Common myeloid progenitor, CD34-positive (primary cell): ENCODE results near the gene ZRANB3.

Experiments used
- CTCF ChIA-PET: fragments of 350-600 bp; sonication (Branson Sonifier 250); formaldehyde crosslinking; loops from one replicate; lab custom pipeline; 2021; ENCODE audit warnings: antibody characterized with exemption; lab: Charles Lee
- POLR2A ChIA-PET: fragments of 350-600 bp; sonication (Branson Sonifier 250); formaldehyde crosslinking; loops from one replicate; lab custom pipeline; 2021; ENCODE audit warnings: antibody characterized with exemption; lab: Charles Lee
- DNase-seq, 3 donors: peaks; one replicate each; pipeline versions ENCODE4 v3.0.0 to v3.0.0-alpha.2; 2013
- H3K27ac ChIP-seq, 2 experiments: 1 replicate in 1 of 2; 2 replicates in 1 of 2; pipeline ENCODE4 v1.7.0; 2013; ENCODE audit warnings: inconsistent platforms in 2 of 2, low read length in 2 of 2, mild to moderate bottlenecking in 2 of 2, low read depth in 1 of 2, moderate library complexity in 1 of 2; ENCODE audit not compliant: severe bottlenecking in 2 of 2, insufficient read depth in 1 of 2, poor library complexity in 1 of 2
- H3K27me3 ChIP-seq, 5 experiments: replicated peaks in 2 of 5; 1 replicate in 3 of 5; 2 replicates in 2 of 5; pipeline versions ENCODE4 v1.6.1 to v1.7.0; 2013; ENCODE audit warnings: low read length in 4 of 5, mild to moderate bottlenecking in 2 of 5, moderate library complexity in 2 of 5, inconsistent platforms in 1 of 5; ENCODE audit not compliant: insufficient read depth in 5 of 5, control insufficient read depth in 4 of 5
- H3K36me3 ChIP-seq, 4 experiments: 1 replicate in 2 of 4; 2 replicates in 2 of 4; pipeline versions ENCODE4 v1.6.1 to v1.7.0; 2013; ENCODE audit warnings: low read length in 3 of 4, control low read depth in 1 of 4, mild to moderate bottlenecking in 1 of 4; ENCODE audit not compliant: control insufficient read depth in 4 of 4, insufficient read depth in 4 of 4
- H3K4me1 ChIP-seq, 4 experiments: 1 replicate in 3 of 4; 2 replicates in 1 of 4; pipeline versions ENCODE4 v1.6.1 to v1.7.1; 2013; ENCODE audit warnings: low read length in 3 of 4, mild to moderate bottlenecking in 3 of 4, control low read depth in 1 of 4, inconsistent platforms in 1 of 4, moderate library complexity in 1 of 4; ENCODE audit not compliant: control insufficient read depth in 4 of 4, insufficient read depth in 4 of 4; ENCODE audit errors: control extremely low read depth in 1 of 4
- H3K4me3 ChIP-seq, 7 experiments: 1 replicate in 4 of 7; 2 replicates in 3 of 7; pipeline versions ENCODE4 v1.5.1 to v1.7.0; 2013; ENCODE audit warnings: mild to moderate bottlenecking in 7 of 7, low read length in 6 of 7, moderate library complexity in 6 of 7, inconsistent platforms in 2 of 7, low read depth in 2 of 7, control low read depth in 1 of 7; ENCODE audit not compliant: insufficient read depth in 4 of 7, control insufficient read depth in 1 of 7; ENCODE audit errors: extremely low read depth in 1 of 7
- H3K9me3 ChIP-seq, 5 experiments: 1 replicate in 4 of 5; 2 replicates in 1 of 5; pipeline versions ENCODE4 v1.6.1 to v1.7.1; 2013; ENCODE audit warnings: low read length in 4 of 5, mild to moderate bottlenecking in 2 of 5, inconsistent platforms in 1 of 5, low read depth in 1 of 5, moderate library complexity in 1 of 5; ENCODE audit not compliant: control insufficient read depth in 4 of 5, insufficient read depth in 2 of 5; ENCODE audit errors: control extremely low read depth in 1 of 5
- WGBS: methylation state at CpG from one replicate; pipeline ENCODE4 v1.1.5; 2013; ENCODE audit not compliant: insufficient coverage; 5-methylcytosine and 5-hydroxymethylcytosine counted together

The ZRANB3 gene

DNA sequence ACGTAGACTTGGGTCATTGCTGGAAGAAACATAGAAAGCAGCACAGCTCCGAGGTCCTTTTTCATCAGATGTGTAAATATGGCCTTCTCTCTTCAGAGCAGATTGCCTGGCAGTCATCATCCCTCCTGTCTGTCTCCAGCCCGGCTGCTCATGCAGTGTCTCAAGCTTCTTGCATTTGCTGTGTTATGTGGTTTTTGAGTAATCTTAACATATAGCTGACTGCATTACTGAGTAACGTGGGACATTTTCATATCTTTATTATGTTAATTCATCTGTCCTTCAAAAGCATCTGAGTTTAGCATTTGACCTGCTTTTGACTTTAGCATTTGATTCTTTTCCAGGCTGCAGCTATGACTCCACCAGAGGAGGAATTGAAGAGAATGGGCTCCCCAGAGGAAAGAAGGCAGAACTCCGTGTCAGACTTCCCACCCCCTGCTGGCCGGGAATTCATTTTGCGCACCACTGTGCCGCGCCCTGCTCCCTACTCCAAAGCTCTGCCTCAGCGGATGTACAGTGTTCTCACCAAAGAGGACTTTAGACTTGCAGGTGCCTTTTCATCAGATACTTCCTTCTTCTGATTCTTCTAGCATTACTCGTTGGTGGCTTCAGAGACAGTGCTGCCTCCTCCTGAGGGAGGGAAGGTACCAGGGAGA, 362.7 kb downstream of the ZRANB3 start:
- 95% methylated on average over 7 of the region's 11 CpGs for WGBS
- Histone ChIP-seq H3K36me3 (peaks cover 19 to 80% (median 44%) of the 10 kb centered on the region in 4 experiments), H3K27ac (no peak overlapping the region), H3K4me1 (no peaks in the 10 kb centered on the region), H3K27me3 (no peaks in the 10 kb centered on the region), H3K4me3 (no peak overlapping the region), H3K9me3 (no peaks in the 10 kb centered on the region)
- ChIA-PET CTCF (interaction anchor here (1.0 kb wide), 1 partner anchor 9 kb away, joined by 3 read pairs; no protein-coding TSS in a partner anchor), POLR2A (no interaction called here)
- DNase-seq = no peak

DNA sequence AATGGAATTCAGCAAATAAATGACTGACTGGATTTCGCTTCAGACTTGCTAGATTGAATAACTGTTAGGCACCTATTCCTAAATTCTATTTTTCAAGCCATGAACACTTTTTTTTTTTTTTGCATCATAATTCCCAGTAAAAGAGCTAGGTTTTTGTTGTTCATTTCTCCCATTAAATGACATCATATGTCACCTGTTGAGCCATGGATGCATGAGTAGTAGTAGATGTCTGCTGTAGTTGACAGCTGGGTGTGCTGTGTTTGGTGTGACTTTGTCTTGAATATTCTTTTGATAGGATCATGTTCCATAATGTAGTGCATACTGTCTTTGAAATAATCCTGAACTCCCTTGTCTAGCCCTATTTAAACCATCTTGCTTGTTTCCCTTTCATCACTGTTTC, 363.7 kb downstream of the ZRANB3 start:
- Histone ChIP-seq H3K36me3 (peaks cover 23 to 83% (median 46%) of the 10 kb centered on the region in 4 experiments), H3K9me3 (no peaks in the 10 kb centered on the region), H3K4me3 (no peak overlapping the region), H3K27ac (no peak overlapping the region), H3K27me3 (no peaks in the 10 kb centered on the region), H3K4me1 (no peaks in the 10 kb centered on the region)
- no peak for DNase-seq
- WGBS = no CpG with 5 or more reads among the region's 1 CpG
- ChIA-PET CTCF (interaction anchor here (1.0 kb wide), 2 partner anchors 8 to 272 kb away, joined by 3 read pairs; no protein-coding TSS in a partner anchor), POLR2A (interaction anchor here (0.7 kb wide), 1 partner anchor 99 kb away, joined by 4 read pairs; no protein-coding TSS in a partner anchor)

DNA sequence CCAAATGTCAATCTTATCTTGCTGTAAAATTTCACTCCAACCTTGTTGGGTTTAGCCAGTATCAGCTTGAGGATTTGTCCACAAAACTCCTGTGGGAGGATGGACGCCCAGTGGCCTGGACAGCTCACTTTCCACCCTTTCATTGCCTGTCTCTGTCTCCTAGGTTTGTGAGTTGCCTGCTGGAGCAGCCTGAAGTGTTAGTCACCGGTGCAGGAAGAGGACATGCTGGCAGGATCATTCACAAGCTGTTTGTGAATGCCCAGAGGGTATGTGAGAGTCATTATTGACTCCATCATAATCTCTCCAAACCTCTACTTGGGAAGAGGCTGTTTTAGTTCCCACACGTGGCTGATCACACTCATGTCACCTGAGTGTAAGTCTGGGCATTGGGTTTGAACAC, 366.6 kb downstream of the ZRANB3 start:
- peaks cover 0 to under 1% (median 0%) of the 10 kb centered on the region in 5 experiments for H3K9me3 ChIP-seq
- no peaks in the 10 kb centered on the region for H3K4me1 ChIP-seq
- CTCF ChIA-PET = interaction anchor here (0.9 to 1.1 kb wide), 3 partner anchors 19 to 545 kb away, joined by 3 to 4 read pairs (median 3); no protein-coding TSS in a partner anchor
- H3K27ac ChIP-seq = no peak overlapping the region
- 95% methylated on average over 3 of the region's 3 CpGs for WGBS
- POLR2A ChIA-PET = no interaction called here
- no peak for DNase-seq
- H3K4me3 ChIP-seq = no peak overlapping the region
- H3K27me3 ChIP-seq = no peaks in the 10 kb centered on the region
- peaks cover 21 to 67% (median 40%) of the 10 kb centered on the region in 4 experiments for H3K36me3 ChIP-seq

DNA sequence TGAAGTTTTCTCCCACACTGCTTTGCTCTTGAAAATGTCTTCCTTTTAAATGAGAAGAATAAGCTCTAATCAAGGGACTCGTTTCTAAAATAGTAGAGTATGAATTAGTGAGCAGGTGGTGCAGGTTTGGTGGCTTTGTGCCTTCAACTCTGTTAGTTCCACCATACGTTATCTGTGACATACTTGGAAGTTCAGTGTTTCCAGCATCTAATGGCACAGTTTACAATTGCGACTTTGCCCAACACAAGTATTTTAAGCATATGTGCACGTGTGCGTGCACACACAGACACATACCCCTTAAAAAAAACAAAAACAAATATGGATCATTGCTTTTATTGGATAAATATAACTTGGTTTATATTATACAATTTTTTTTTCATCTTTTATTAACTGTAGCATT, 367.1 kb downstream of the ZRANB3 start:
- Histone ChIP-seq H3K9me3 (peaks cover 0 to 3% (median 0%) of the 10 kb centered on the region in 5 experiments), H3K4me1 (no peaks in the 10 kb centered on the region), H3K36me3 (peaks cover 22 to 67% (median 41%) of the 10 kb centered on the region in 4 experiments), H3K27ac (no peak overlapping the region), H3K4me3 (no peak overlapping the region), H3K27me3 (no peaks in the 10 kb centered on the region)
- no CpG with 5 or more reads among the region's 5 CpGs for WGBS
- DNase-seq = no peak
- CTCF ChIA-PET = interaction anchor here (0.9 to 1.1 kb wide), 3 partner anchors 18 to 545 kb away, joined by 3 to 4 read pairs (median 3); no protein-coding TSS in a partner anchor
- POLR2A ChIA-PET = no interaction called here

DNA sequence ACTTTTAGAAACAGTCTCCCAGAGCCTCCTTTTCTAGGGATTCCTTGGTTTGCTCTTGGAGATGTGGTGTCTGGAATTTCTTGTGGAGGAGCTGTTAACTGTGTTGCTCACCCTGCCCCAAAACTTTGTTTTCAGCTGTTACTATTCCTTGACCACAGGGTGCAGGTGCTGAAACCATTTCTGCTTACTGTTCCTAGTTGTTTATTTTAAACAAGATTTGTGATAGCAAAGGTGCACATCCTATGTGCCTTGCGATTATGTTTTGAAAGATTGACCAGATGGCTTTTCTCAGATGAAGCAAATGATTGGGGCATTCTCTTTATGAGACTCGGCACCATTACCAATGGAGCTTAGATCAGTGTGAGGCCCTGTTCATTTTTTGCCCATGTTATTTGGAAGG, 367.7 kb downstream of the ZRANB3 start:
- POLR2A ChIA-PET = no interaction called here
- WGBS = 100% methylated on average over 2 of the region's 2 CpGs

DNA sequence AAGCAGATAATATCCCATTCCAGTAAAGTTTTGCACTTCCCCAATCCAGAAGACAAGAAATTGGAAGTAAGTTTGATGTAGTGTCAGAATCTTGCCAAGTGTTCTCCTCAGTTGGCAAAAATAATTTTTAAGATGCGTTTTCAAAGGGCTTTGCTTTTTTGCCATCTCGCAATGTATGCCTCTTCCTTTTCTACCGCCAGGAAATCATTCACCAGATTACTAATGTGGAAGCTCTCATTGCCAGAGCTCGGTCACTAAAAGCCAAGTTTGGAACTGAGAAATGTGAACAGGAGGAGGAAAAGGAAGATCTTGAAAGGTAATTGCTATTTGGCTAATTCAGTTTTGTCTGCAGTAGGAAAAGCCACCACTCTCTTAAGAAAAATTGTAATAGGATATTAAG, 368.2 kb downstream of the ZRANB3 start:
- peaks cover 26 to 68% (median 44%) of the 10 kb centered on the region in 4 experiments for H3K36me3 ChIP-seq
- no peaks in the 10 kb centered on the region for H3K4me1 ChIP-seq
- ChIA-PET CTCF (no interaction called here), POLR2A (no interaction called here)
- H3K9me3 ChIP-seq = peaks cover 0 to 3% (median 0%) of the 10 kb centered on the region in 5 experiments
- H3K4me3 ChIP-seq = no peak overlapping the region
- H3K27me3 ChIP-seq = no peaks in the 10 kb centered on the region
- H3K27ac ChIP-seq = no peak overlapping the region
- DNase-seq = no peak
- 96% methylated on average over 4 of the region's 4 CpGs for WGBS

More for the DNA sequence above, 367.7 kb downstream of the ZRANB3 start:
- H3K27me3 ChIP-seq = no peaks in the 10 kb centered on the region
- peaks cover 0 to 3% (median 0%) of the 10 kb centered on the region in 5 experiments for H3K9me3 ChIP-seq
- H3K4me1 ChIP-seq = no peaks in the 10 kb centered on the region
- peaks cover 22 to 67% (median 41%) of the 10 kb centered on the region in 4 experiments for H3K36me3 ChIP-seq
- no peak for DNase-seq
- no peak overlapping the region for H3K27ac ChIP-seq
- H3K4me3 ChIP-seq = no peak overlapping the region
- CTCF ChIA-PET = interaction anchor here (1.1 kb wide), 1 partner anchor 159 kb away, joined by 4 read pairs; no protein-coding TSS in a partner anchor

DNA sequence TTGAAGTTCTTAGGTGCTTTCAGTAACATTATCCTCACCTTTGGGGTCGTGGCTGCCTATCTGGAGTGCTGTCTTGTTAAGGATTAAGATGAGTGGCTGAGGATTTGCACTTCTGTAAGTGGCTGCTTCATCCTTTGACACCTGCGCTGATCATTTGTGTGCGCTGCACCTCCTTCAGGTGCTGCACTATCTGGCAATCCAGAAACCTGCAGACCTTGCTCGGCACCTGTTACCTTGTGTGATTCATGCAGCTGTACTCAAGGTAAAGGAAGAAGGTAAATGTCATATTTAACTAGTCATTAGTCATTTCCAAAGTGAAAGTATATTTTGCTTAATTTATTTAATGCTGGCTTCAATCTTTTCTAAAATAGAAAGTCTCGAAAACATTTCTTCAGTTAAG, 368.6 kb downstream of the ZRANB3 start:
- H3K4me3 ChIP-seq = no peak overlapping the region
- H3K36me3 ChIP-seq = peaks cover 24 to 66% (median 41%) of the 10 kb centered on the region in 4 experiments
- H3K27ac ChIP-seq = no peak overlapping the region
- H3K27me3 ChIP-seq = no peaks in the 10 kb centered on the region
- WGBS = 50% methylated on average over 2 of the region's 5 CpGs
- no peak for DNase-seq
- no peaks in the 10 kb centered on the region for H3K4me1 ChIP-seq
- POLR2A ChIA-PET = no interaction called here
- CTCF ChIA-PET = no interaction called here
- peaks cover 0 to 3% (median 0%) of the 10 kb centered on the region in 5 experiments for H3K9me3 ChIP-seq
